Kidney tubule cell (primary cell): ENCODE data around the gene ECSCR.
"Not testable (repeated sequence)": the region's sequence is repeated elsewhere in the genome, so short reads cannot be mapped to it uniquely, and the experiment has no call there.

Source experiments
- DNase-seq: peaks from one replicate; pipeline ENCODE4 v3.0.0-alpha.2; 2018; ENCODE audit warnings: low spot score

ECSCR gene

GRCh38 chr5:139410993-139411828 is 51.3 kb downstream of the ECSCR start:
- no peak for DNase-seq

- no peak for DNase-seq
Measured at GRCh38 chr5:139410121-139410992, 52.2 kb downstream of the ECSCR start.

GRCh38 chr5:139409116-139409515 is 53.4 kb downstream of the ECSCR start:
- DNase-seq, result not testable (repeated sequence)

GRCh38 chr5:139408191-139408590 is 54.4 kb downstream of the ECSCR start:
- DNase-seq, result no peak

GRCh38 chr5:139407517-139407916 is 55.0 kb downstream of the ECSCR start:
- no peak for DNase-seq

- no peak for DNase-seq
Measured at GRCh38 chr5:139406963-139407362, 55.6 kb downstream of the ECSCR start.

- no peak for DNase-seq
Measured at GRCh38 chr5:139404484-139404840, 58.1 kb downstream of the ECSCR start.

GRCh38 chr5:139403787-139404483 is 58.6 kb downstream of the ECSCR start, which contains the start of gene SPATA24:
Gene SPATA24, minus strand, starts transcription at chr5:139404089. Its CDS starts 29 bp downstream, at chr5:139404060.
- peak; percentile 96 for DNase-seq

- DNase-seq, result no peak
Measured at GRCh38 chr5:139403418-139403786, 59.1 kb downstream of the ECSCR start.

- peak; percentile 28 for DNase-seq
Measured at GRCh38 chr5:139402561-139403158, 59.9 kb downstream of the ECSCR start.

GRCh38 chr5:139401546-139401945 is 61.0 kb downstream of the ECSCR start:
- DNase-seq, result no peak

GRCh38 chr5:139399501-139400121 is 62.9 kb downstream of the ECSCR start:
- no peak for DNase-seq
